HG03575 (cell line): Measurements from ENCODE around the gene S100A1.

ENCODE experiments used
- ATAC-seq: cut with Tn5 transposase; IDR thresholded peaks from one replicate; pipeline ENCODE4 v1.9.1; 2021; ENCODE audit not compliant: unreplicated experiment, insufficient number of reproducible peaks, low FRiP score; ENCODE audit errors: extremely low read depth

The S100A1 gene

GRCh38 chr1:153670859-153671627 lies 42.8 kb downstream of the S100A1 start, which contains the start of gene ILF2:
TSS of gene ILF2 (minus strand) at chr1:153670993. CDS start at chr1:153670922, 71 bp downstream.
- ATAC-seq, result peak; percentile 91

GRCh38 chr1:153671628-153672353 lies 43.6 kb downstream of the S100A1 start:
- ATAC-seq, result peak; percentile 7

DNA sequence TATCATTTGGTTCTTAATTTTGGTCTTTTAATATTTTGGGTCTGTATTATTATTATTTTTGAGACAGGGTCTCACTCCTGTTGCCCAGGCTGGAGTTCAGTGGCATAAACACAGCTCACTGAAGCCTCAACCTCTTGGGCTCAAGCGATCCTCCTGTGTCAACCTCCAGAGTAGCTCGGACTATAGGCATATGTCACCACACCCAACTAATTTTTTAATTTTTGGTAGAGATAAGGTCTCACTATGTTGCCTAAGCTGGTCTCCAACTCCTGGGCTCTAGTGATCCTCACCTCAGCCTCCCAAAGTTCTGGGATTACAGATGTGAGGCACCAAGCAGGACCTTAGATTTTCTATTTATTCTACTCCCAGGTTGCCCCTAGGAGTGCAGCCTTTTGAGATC lies 45.3 kb downstream of the S100A1 start:
- ATAC-seq, result no peak

DNA sequence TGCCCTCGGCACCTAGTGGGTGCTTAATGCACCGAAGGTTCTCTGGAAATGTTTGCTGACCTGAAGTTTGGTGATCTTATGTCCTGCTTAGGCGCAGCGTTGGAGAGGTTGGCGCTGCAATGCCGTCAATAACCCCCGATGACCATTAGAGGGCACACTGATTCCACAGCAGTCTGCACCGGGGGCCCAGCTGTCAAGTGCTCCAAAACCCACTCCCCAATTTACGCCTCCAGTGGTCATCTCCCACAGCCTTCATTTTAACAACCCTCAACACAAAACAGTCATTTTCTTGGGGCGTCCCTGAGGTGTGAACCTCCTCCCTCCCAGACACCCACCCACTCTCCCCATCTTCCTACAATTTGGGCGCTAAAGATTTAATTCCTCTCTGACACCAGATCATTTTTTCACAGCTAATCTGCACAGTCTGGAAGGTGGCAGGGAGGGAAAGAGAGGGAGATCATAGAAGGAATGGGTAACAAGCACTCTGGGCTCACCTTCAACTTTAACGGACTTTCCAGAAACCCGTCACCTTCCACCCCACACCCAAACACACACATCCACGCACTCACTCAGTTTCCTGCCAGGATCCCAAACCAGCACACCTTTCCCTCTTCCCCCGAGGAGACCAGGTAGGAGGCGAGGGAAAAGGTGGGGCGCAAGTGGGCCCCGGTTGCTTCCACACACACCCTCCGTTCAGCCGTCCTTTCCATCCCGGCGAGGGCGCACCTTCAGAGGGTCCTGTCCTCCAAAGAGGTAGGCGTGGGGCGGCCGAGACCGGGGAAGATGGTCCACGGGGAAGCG lies 49.7 kb downstream of the S100A1 start:
- ATAC-seq, result no peak

GRCh38 chr1:153678519-153679336 lies 50.5 kb downstream of the S100A1 start, which contains the start of gene NPR1:
TSS of gene NPR1 (plus strand) at chr1:153678688. CDS start at chr1:153679109, 421 bp downstream.
- no peak for ATAC-seq

DNA sequence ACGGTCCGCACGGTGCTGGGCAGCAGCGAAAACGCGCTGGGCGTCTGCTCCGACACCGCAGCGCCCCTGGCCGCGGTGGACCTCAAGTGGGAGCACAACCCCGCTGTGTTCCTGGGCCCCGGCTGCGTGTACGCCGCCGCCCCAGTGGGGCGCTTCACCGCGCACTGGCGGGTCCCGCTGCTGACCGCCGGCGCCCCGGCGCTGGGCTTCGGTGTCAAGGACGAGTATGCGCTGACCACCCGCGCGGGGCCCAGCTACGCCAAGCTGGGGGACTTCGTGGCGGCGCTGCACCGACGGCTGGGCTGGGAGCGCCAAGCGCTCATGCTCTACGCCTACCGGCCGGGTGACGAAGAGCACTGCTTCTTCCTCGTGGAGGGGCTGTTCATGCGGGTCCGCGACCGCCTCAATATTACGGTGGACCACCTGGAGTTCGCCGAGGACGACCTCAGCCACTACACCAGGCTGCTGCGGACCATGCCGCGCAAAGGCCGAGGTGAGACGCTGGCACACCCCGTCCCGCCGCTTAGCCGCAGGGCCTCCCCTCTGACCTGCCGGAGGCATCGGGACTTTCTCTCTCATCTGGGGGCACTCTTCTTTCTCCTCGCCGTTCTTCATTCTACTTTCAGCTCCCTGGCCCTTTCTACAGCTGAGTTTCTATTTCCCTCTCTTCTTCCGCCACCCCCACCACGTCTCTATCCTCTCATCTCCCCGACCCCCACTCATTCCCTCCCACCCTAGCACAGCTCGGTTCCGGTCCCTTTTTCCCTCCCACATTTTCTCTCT lies 51.3 kb downstream of the S100A1 start:
- ATAC-seq, result no peak

- no peak for ATAC-seq
Observed at GRCh38 chr1:153680120-153680403, 51.8 kb downstream of the S100A1 start.
